ENCODE data around the gene TLE6.

TLE6 gene

DNA sequence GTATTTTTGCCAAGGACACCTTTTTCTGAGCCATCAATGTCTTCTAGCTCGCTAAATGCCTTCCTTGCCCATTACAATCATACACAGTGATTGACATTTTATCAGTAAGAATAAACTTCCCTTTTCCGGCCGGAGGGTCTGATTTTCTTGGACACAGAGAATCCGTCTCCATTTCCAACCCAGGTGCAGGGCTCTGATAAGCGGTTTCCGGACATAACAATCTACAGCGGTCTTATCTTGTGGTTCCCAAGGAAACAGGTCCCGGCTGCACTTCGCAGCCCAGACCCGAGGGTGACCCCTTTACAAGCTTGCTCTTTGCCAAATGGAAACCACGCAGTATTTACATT lies 27.5 kb upstream of the TLE6 start:
- peak in 1 of 2 experiments; percentile 46 for DNase-seq (ENCODE audit: low read depth in 1 of 2, low spot score in 1 of 2)
- peak overlapping the region; percentile 91 for H3K27ac ChIP-seq (replicated peaks)
- no peak for TF ChIP-seq POLR2AphosphoS5 (IDR thresholded peaks at IDR 0.05; ENCODE audit: low read depth)
- TF ChIP-seq, protein P1, sequence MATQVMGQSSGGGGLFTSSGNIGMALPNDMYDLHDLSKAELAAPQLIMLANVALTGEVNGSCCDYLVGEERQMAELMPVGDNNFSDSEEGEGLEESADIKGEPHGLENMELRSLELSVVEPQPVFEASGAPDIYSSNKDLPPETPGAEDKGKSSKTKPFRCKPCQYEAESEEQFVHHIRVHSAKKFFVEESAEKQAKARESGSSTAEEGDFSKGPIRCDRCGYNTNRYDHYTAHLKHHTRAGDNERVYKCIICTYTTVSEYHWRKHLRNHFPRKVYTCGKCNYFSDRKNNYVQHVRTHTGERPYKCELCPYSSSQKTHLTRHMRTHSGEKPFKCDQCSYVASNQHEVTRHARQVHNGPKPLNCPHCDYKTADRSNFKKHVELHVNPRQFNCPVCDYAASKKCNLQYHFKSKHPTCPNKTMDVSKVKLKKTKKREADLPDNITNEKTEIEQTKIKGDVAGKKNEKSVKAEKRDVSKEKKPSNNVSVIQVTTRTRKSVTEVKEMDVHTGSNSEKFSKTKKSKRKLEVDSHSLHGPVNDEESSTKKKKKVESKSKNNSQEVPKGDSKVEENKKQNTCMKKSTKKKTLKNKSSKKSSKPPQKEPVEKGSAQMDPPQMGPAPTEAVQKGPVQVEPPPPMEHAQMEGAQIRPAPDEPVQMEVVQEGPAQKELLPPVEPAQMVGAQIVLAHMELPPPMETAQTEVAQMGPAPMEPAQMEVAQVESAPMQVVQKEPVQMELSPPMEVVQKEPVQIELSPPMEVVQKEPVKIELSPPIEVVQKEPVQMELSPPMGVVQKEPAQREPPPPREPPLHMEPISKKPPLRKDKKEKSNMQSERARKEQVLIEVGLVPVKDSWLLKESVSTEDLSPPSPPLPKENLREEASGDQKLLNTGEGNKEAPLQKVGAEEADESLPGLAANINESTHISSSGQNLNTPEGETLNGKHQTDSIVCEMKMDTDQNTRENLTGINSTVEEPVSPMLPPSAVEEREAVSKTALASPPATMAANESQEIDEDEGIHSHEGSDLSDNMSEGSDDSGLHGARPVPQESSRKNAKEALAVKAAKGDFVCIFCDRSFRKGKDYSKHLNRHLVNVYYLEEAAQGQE (IDR thresholded peaks at IDR 0.05; ENCODE audit: insufficient replicate concordance, low read depth), result no peak
- TF ChIP-seq, protein P2, sequence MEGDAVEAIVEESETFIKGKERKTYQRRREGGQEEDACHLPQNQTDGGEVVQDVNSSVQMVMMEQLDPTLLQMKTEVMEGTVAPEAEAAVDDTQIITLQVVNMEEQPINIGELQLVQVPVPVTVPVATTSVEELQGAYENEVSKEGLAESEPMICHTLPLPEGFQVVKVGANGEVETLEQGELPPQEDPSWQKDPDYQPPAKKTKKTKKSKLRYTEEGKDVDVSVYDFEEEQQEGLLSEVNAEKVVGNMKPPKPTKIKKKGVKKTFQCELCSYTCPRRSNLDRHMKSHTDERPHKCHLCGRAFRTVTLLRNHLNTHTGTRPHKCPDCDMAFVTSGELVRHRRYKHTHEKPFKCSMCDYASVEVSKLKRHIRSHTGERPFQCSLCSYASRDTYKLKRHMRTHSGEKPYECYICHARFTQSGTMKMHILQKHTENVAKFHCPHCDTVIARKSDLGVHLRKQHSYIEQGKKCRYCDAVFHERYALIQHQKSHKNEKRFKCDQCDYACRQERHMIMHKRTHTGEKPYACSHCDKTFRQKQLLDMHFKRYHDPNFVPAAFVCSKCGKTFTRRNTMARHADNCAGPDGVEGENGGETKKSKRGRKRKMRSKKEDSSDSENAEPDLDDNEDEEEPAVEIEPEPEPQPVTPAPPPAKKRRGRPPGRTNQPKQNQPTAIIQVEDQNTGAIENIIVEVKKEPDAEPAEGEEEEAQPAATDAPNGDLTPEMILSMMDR (IDR thresholded peaks at IDR 0.05; ENCODE audit: insufficient read depth, low read length), result no peak
- no peak for TF ChIP-seq SPI1 (IDR thresholded peaks at IDR 0.05; ENCODE audit: borderline replicate concordance, low read depth)
- TF ChIP-seq GABPA (IDR thresholded peaks at IDR 0.05; ENCODE audit: low read depth), result no peak
- peak overlapping the region; percentile 93 for H3K4me3 ChIP-seq (replicated peaks; ENCODE audit: insufficient read depth, low read length)
- H3K27me3 ChIP-seq (ENCODE audit: insufficient read depth, poor library complexity, severe bottlenecking), result no peaks in the 10 kb centered on the region

DNA sequence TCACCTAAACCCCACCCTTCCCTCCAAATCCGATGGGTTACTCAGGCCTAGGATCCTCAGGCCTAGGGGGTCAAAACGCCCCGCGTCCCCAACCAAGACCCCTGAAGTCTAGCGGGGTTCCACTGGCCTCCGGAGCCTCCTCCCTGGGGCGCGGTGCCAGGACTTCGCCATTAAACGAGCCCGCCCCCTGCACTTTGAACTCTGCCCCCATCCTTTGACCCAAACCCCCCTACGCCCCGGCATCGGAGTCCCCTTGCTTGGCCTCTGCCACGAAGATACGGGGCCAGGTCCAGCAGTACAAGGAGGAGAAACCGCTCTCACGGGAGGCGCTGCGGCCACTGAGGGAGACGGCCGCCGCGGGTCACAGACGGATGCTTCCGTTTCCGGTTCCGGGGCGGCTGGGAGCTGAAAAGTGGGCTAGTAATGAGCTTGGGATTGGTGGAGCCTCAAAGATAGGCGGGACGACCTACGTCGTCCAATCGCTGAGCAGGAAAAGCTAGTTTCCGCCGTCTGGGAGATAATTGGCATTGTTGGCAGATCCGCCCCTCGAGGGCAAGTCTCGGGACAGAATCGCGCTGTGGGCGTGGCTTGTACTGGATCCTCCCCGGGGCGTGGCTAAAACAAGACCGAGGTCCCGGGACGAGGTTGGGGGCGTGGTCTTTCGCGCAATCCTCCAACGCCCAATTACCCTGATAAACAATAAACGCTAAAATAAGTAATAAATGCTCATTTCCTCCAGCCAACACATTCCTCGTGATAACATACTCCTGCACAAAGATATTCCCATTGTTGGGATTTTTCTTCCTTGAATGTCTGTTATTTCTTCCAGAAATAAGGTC lies 26.9 kb upstream of the TLE6 start:
- DNase-seq (ENCODE audit: low read depth in 1 of 2, low spot score in 1 of 2), result peak; percentile 99 to 100
- TF ChIP-seq GABPA (IDR thresholded peaks at IDR 0.05; ENCODE audit: low read depth) (peak; percentile 99), POLR2AphosphoS5 (IDR thresholded peaks at IDR 0.05; ENCODE audit: low read depth) (peak; percentile 92)
- TF ChIP-seq, protein P1 (IDR thresholded peaks at IDR 0.05; ENCODE audit: insufficient replicate concordance, low read depth), result no peak
- H3K27me3 ChIP-seq (ENCODE audit: insufficient read depth, poor library complexity, severe bottlenecking), result no peaks in the 10 kb centered on the region
- H3K27ac ChIP-seq (replicated peaks), result peak overlapping the region; percentile 91
- peak overlapping the region; percentile 93 for H3K4me3 ChIP-seq (replicated peaks; ENCODE audit: insufficient read depth, low read length)

DNA sequence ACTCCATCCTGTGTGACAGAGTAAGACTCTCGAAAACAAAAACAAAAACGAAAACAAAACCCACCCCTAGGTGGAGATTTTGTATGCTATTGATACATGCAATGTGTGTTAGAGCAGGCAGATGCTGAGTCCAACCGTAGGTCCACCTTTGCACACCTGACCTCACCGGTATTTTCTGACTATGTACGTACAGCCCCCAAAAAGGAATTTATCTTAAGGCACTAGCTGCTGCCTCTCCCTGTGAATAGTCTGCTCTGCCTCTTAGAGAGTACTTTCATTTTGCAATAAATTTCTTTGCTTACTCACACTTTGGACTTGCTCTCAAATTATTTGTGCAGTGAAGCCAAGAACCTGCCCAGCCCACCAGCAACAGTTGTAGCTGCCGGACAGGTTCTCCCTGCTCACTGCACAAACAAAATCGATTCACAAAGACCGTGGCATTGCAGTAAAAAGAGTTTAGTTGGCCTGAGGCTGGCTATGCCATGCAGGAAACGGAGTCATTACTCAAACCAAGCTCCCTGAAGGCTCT lies 24.3 kb upstream of the TLE6 start:
- DNase-seq (ENCODE audit: low read depth in 1 of 2, low spot score in 1 of 2), result no peak
- Histone ChIP-seq H3K4me3 (replicated peaks; ENCODE audit: insufficient read depth, low read length) (no peak overlapping the region), H3K27ac (replicated peaks) (no peak overlapping the region), H3K27me3 (ENCODE audit: insufficient read depth, poor library complexity, severe bottlenecking) (no peaks in the 10 kb centered on the region)
- TF ChIP-seq, protein P1 (IDR thresholded peaks at IDR 0.05; ENCODE audit: insufficient replicate concordance, low read depth), result no peak
- TF ChIP-seq, protein P2 (IDR thresholded peaks at IDR 0.05; ENCODE audit: insufficient read depth, low read length), result no peak
- TF ChIP-seq GABPA (IDR thresholded peaks at IDR 0.05; ENCODE audit: low read depth) (no peak), SPI1 (IDR thresholded peaks at IDR 0.05; ENCODE audit: borderline replicate concordance, low read depth) (no peak), POLR2AphosphoS5 (IDR thresholded peaks at IDR 0.05; ENCODE audit: low read depth) (no peak)
